K562 (cell line): Measurements from ENCODE around the gene TAF5. TPM values are rescaled to one million over a fixed set of nuclear protein-coding genes. Genes with fewer than 3 reads are reported as not detected.

Experiments used
- C11orf30 ChIP-seq: fragments of 450-650 bp; IDR thresholded peaks from 2 replicates; pipeline ENCODE4 v1.6.1; 2016; ENCODE audit warnings: low read depth, mild to moderate bottlenecking
- CBFA2T2 ChIP-seq: fragments of 450-650 bp; conservative IDR thresholded peaks from 2 replicates; pipeline ENCODE4 v1.6.1; 2017; ENCODE audit warnings: mild to moderate bottlenecking
- CBFA2T3 ChIP-seq: fragments of 450-650 bp; IDR thresholded peaks from 2 replicates; pipeline ENCODE4 v1.6.1; 2017
- CCAR2 ChIP-seq: fragments of 200-400 bp; formaldehyde crosslinking; IDR thresholded peaks from 2 replicates; pipeline ENCODE4 v1.6.1; 2017; ENCODE audit warnings: mild to moderate bottlenecking, low read depth, low read length
- HDAC2 ChIP-seq: fragments of 450-650 bp; IDR thresholded peaks from 2 replicates; pipeline ENCODE4 v1.6.1; 2016; ENCODE audit warnings: mild to moderate bottlenecking
- HMG20A ChIP-seq: fragments of 450-650 bp; formaldehyde crosslinking; conservative IDR thresholded peaks from 2 replicates; pipeline ENCODE4 v1.4.0; 2020; ENCODE audit warnings: mild to moderate bottlenecking, mixed read lengths
- KAT2B ChIP-seq: IDR thresholded peaks from one replicate; pipeline ENCODE4 v1.6.1; 2012; ENCODE audit warnings: low read depth, mild to moderate bottlenecking, control low read depth, inconsistent platforms, low read length, moderate library complexity
- KAT7 ChIP-seq: sonication (generic); formaldehyde crosslinking; IDR thresholded peaks from 2 replicates; pipeline ENCODE4 v1.8.0; 2022; ENCODE audit warnings: missing genetic modification reagents, mild to moderate bottlenecking, borderline replicate concordance
- KDM2B ChIP-seq: fragments of 250-450 bp; sonication (Bioruptor Pico); IDR thresholded peaks from 2 replicates; pipeline ENCODE4 v1.8.0; 2021; ENCODE audit warnings: mild to moderate bottlenecking, moderate library complexity
- MAFG ChIP-seq: fragments of 450-650 bp; conservative IDR thresholded peaks from 2 replicates; pipeline ENCODE4 v1.6.1; 2016; ENCODE audit warnings: missing genetic modification characterization, missing compliant biosample characterization
- NCOR1 ChIP-seq: fragments of 450-650 bp; IDR thresholded peaks from 2 replicates; pipeline ENCODE4 v1.6.1; 2016; ENCODE audit warnings: mild to moderate bottlenecking, moderate library complexity
- POLR2AphosphoS5 ChIP-seq: IDR thresholded peaks from 2 replicates; pipeline ENCODE4 v1.6.1; 2011; ENCODE audit warnings: mild to moderate bottlenecking, low read depth, low read length, moderate library complexity; ENCODE audit not compliant: control insufficient read depth, insufficient read depth
- U2AF1 ChIP-seq: fragments of 200-400 bp; formaldehyde crosslinking; optimal IDR thresholded peaks from 2 replicates; pipeline ENCODE3; 2017; ENCODE audit warnings: mild to moderate bottlenecking, low read depth, low read length, moderate library complexity
- U2AF2 ChIP-seq: fragments of 200-400 bp; formaldehyde crosslinking; optimal IDR thresholded peaks from 2 replicates; pipeline ENCODE3; 2017; ENCODE audit warnings: low read depth, mild to moderate bottlenecking, low read length
- ZKSCAN1 ChIP-seq: fragments of 150-350 bp; IDR thresholded peaks from 2 replicates; pipeline ENCODE4 v1.6.1; 2016; ENCODE audit warnings: low read depth, low read length
- ZMIZ1 ChIP-seq, 2 experiments: fragments of 150-350 bp in 1 of 2; IDR thresholded peaks; 2 replicates each; pipeline ENCODE4 v1.6.1; 2012 to 2016; ENCODE audit warnings: low read depth in 2 of 2, low read length in 2 of 2, mild to moderate bottlenecking in 1 of 2, moderate library complexity in 1 of 2
- ZNF140 ChIP-seq: fragments of 250-450 bp; sonication (Bioruptor Pico); IDR thresholded peaks from 2 replicates; pipeline ENCODE4 v1.8.0; 2021; ENCODE audit warnings: moderate library complexity, mild to moderate bottlenecking, inconsistent platforms
- polyA plus RNA-seq, 8 experiments: library from polyadenylated mRNA; depleted of rRNA in 4 of 8; stranded (reverse) in 5 of 8; unstranded in 3 of 8; fragments of >200 nt; fragmentation: Nextera tagmentation in 2 of 8; fragmentation: Illumina TruSeq in 1 of 8; extraction: Ambion mirVana in 2 of 8; extraction: Trizol in 1 of 8; gene quantifications; 2 replicates each; pipeline versions ENCODE4 v1.2.1 to v1.2.3, GENCODE V29; 2011 to 2014; ENCODE audit warnings: inconsistent platforms in 1 of 8, missing spikeins in 1 of 8
- total RNA-seq, 7 experiments: library from RNA; depleted of rRNA in 6 of 7; stranded (reverse); fragments of >200 nt in 6 of 7; fragmentation: Illumina TruSeq in 2 of 7; extraction: Trizol in 2 of 7; gene quantifications; 2 replicates each; pipeline versions ENCODE4 v1.2.1 to v1.2.3, GENCODE V29; 2011 to 2021; ENCODE audit warnings: low replicate concordance in 1 of 7
- TF ChIP-seq, protein P1 (sequence below): fragments of 450-650 bp; IDR thresholded peaks from 2 replicates; pipeline ENCODE4 v1.6.1; 2018; ENCODE audit not compliant: partially characterized antibody
- TF ChIP-seq, protein P2 (sequence below), 2 experiments: fragments of 450-650 bp in 1 of 2; sonication (generic) in 1 of 2; formaldehyde crosslinking in 1 of 2; IDR thresholded peaks in 1 of 2; conservative IDR thresholded peaks in 1 of 2; 2 replicates each; pipeline versions ENCODE4 v1.6.1 to v1.8.1; 2016 to 2023; ENCODE audit warnings: mild to moderate bottlenecking in 2 of 2, moderate library complexity in 2 of 2, inconsistent platforms in 1 of 2, missing genetic modification reagents in 1 of 2
- TF ChIP-seq, protein P3 (sequence below), 2 experiments: fragments of 450-650 bp; IDR thresholded peaks; 2 replicates each; pipeline ENCODE4 v1.6.1; 2016

TAF5 gene
- total and polyA plus RNA-seq, 9 of the 15 experiments (the other 6 are each of a cell fraction or from before 2014, with no cell fraction given): 4.2 to 11.9 (median 9.3) TPM

GRCh38 chr10:103394180-103394579 lies 26.4 kb downstream of the TAF5 start (continued):
- no peak for TF ChIP-seq ZMIZ1 (IDR thresholded peaks at IDR 0.05; ENCODE audit: low read depth in 2 of 2, low read length in 2 of 2)
- no peak for TF ChIP-seq CCAR2
- peak; percentile 72 for TF ChIP-seq C11orf30
- peak; percentile 50; the same call in 1 of the 2 replicates for TF ChIP-seq POLR2AphosphoS5
- peak; percentile 36; the same call in 1 of the 2 replicates for TF ChIP-seq MAFG (tag)
- TF ChIP-seq KAT2B: no peak
- peak; percentile 42; the same call in 1 of the 2 replicates for TF ChIP-seq NCOR1
- no peak for TF ChIP-seq HMG20A (CRISPR knock-in tag)
- TF ChIP-seq, protein P1, sequence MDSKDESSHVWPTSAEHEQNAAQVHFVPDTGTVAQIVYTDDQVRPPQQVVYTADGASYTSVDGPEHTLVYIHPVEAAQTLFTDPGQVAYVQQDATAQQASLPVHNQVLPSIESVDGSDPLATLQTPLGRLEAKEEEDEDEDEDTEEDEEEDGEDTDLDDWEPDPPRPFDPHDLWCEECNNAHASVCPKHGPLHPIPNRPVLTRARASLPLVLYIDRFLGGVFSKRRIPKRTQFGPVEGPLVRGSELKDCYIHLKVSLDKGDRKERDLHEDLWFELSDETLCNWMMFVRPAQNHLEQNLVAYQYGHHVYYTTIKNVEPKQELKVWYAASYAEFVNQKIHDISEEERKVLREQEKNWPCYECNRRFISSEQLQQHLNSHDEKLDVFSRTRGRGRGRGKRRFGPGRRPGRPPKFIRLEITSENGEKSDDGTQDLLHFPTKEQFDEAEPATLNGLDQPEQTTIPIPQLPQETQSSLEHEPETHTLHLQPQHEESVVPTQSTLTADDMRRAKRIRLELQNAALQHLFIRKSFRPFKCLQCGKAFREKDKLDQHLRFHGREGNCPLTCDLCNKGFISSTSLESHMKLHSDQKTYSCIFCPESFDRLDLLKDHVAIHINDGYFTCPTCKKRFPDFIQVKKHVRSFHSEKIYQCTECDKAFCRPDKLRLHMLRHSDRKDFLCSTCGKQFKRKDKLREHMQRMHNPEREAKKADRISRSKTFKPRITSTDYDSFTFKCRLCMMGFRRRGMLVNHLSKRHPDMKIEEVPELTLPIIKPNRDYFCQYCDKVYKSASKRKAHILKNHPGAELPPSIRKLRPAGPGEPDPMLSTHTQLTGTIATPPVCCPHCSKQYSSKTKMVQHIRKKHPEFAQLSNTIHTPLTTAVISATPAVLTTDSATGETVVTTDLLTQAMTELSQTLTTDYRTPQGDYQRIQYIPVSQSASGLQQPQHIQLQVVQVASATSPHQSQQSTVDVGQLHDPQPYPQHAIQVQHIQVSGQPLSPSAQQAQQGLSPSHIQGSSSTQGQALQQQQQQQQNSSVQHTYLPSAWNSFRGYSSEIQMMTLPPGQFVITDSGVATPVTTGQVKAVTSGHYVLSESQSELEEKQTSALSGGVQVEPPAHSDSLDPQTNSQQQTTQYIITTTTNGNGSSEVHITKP: no peak
- TF ChIP-seq, protein P2, sequence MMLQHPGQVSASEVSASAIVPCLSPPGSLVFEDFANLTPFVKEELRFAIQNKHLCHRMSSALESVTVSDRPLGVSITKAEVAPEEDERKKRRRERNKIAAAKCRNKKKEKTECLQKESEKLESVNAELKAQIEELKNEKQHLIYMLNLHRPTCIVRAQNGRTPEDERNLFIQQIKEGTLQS (IDR thresholded peaks at IDR 0.05): peak; percentile 33; the same call in 1 of the 2 replicates
- TF ChIP-seq, protein P2 (CRISPR knock-in tag; conservative IDR thresholded peaks at IDR 0.05): no peak
- TF ChIP-seq HDAC2: 0 out of 2 replicates have a peak, but pooled peaks have one; percentile 33
- no peak for TF ChIP-seq U2AF1
- TF ChIP-seq CBFA2T2: peak; percentile 35; the same call in 1 of the 2 replicates
- TF ChIP-seq ZNF140 (CRISPR knock-in tag): no peak
- peak; percentile 76; the same call in 1 of the 2 replicates for TF ChIP-seq ZKSCAN1
- TF ChIP-seq, protein P3, sequence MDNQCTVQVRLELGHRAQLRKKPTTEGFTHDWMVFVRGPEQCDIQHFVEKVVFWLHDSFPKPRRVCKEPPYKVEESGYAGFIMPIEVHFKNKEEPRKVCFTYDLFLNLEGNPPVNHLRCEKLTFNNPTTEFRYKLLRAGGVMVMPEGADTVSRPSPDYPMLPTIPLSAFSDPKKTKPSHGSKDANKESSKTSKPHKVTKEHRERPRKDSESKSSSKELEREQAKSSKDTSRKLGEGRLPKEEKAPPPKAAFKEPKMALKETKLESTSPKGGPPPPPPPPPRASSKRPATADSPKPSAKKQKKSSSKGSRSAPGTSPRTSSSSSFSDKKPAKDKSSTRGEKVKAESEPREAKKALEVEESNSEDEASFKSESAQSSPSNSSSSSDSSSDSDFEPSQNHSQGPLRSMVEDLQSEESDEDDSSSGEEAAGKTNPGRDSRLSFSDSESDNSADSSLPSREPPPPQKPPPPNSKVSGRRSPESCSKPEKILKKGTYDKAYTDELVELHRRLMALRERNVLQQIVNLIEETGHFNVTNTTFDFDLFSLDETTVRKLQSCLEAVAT (IDR thresholded peaks at IDR 0.05): no peak
- TF ChIP-seq KDM2B (CRISPR knock-in tag): no peak
- no peak for TF ChIP-seq U2AF2
- TF ChIP-seq CBFA2T3: peak; percentile 63
- no peak for TF ChIP-seq KAT7 (CRISPR knock-in tag)
